ENCODE results near the gene NAALADL2. TPM values are rescaled to one million over a fixed set of nuclear protein-coding genes. Genes with fewer than 3 reads are reported as not detected.

The NAALADL2 gene
- total and polyA plus RNA-seq, 2 donors (not counting 3 experiments of a cell fraction or from before 2014, with no cell fraction given), result 1.1 to 4.0 TPM

DNA sequence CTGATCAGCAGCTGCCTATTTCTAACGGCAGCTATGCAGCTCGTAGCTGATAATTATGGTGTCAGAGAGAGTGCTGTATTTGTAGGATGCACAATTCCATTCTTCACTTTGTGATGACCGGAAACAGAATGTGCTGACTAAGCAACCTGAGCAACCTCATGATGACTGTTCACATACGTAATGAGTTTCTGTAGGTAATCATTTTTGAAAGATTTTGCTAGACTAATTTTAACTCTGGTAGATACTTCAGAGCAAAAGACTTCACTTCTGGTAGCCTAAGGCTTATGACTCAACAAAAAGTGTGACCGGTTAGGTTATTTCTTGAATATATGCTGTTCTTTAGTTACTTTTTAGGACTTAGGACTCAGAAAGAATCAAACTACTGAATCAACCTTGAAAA lies 567.7 kb downstream of the NAALADL2 start:
- CTCF ChIA-PET, result no interaction called here
- Histone ChIP-seq H3K79me2 (ENCODE audit: control insufficient read depth, insufficient read depth, low read length) (no peaks in the 10 kb centered on the region), H3K27ac (ENCODE audit: insufficient read depth, low read depth, low read length) (no peak overlapping the region), H3K9ac (replicated peaks; ENCODE audit: extremely low read depth, insufficient read depth, low read length) (no peak overlapping the region), H2AFZ (ENCODE audit: low read depth, low read length) (no peak overlapping the region), H4K20me1 (replicated peaks; ENCODE audit: control insufficient read depth, extremely low read depth, insufficient read depth, low read length) (no peaks in the 10 kb centered on the region), H3K27me3 (ENCODE audit: control insufficient read depth in 2 of 2, insufficient read depth in 2 of 2, low read length in 2 of 2) (no peaks in the 10 kb centered on the region), H3K9me3 (replicated peaks; ENCODE audit: control insufficient read depth, insufficient read depth, low read length) (no peaks in the 10 kb centered on the region), H3K4me2 (ENCODE audit: insufficient read depth, low read length) (no peak overlapping the region), H3K4me3 (replicated peaks in 1 of 3; ENCODE audit: insufficient read depth in 1 of 3, low read depth in 1 of 3, low read length in 3 of 3) (no peak overlapping the region), H3K36me3 (ENCODE audit: control insufficient read depth in 2 of 2, extremely low read depth in 1 of 2, insufficient read depth in 2 of 2, low read length in 2 of 2) (no peaks in the 10 kb centered on the region), H3K4me1 (ENCODE audit: control insufficient read depth, extremely low read depth, insufficient read depth, low read length) (no peaks in the 10 kb centered on the region), H3K9me1 (replicated peaks; ENCODE audit: control insufficient read depth, extremely low read depth, insufficient read depth, low read length) (no peaks in the 10 kb centered on the region)
- intact Hi-C loops (cut with micrococcal nuclease) (no loop called here), dilution Hi-C loops (cut with MboI; ENCODE audit: extremely low pct_ligation_motif_present, low sequenced_read_pairs) (no loop called here)
- no peak for FAIRE-seq
- POLR2A ChIA-PET, result no interaction called here
- TF ChIP-seq MYC (IDR thresholded peaks at IDR 0.05; ENCODE audit: low read depth, low read length) (no peak), JUN (IDR thresholded peaks at IDR 0.05; ENCODE audit: borderline replicate concordance, insufficient read depth, insufficient read length, low read depth) (no peak), GATA2 (IDR thresholded peaks at IDR 0.05; ENCODE audit: insufficient read depth, insufficient read length, low read depth, low read length) (no peak), FOS (IDR thresholded peaks at IDR 0.05; ENCODE audit: borderline replicate concordance, insufficient read depth, low read length) (no peak), POLR2A (IDR thresholded peaks at IDR 0.05; ENCODE audit: low read depth, low read length) (no peak), POLR2AphosphoS5 (IDR thresholded peaks at IDR 0.05; ENCODE audit: insufficient read depth, low read depth, low read length) (no peak), EZH2 (IDR thresholded peaks at IDR 0.05; ENCODE audit: borderline replicate concordance, low read depth, low read length, severe bottlenecking) (no peak)
- TF ChIP-seq, protein P1, sequence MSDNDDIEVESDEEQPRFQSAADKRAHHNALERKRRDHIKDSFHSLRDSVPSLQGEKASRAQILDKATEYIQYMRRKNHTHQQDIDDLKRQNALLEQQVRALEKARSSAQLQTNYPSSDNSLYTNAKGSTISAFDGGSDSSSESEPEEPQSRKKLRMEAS (IDR thresholded peaks at IDR 0.05; ENCODE audit: insufficient read depth, insufficient read length), result no peak
- TF ChIP-seq, protein P2, sequence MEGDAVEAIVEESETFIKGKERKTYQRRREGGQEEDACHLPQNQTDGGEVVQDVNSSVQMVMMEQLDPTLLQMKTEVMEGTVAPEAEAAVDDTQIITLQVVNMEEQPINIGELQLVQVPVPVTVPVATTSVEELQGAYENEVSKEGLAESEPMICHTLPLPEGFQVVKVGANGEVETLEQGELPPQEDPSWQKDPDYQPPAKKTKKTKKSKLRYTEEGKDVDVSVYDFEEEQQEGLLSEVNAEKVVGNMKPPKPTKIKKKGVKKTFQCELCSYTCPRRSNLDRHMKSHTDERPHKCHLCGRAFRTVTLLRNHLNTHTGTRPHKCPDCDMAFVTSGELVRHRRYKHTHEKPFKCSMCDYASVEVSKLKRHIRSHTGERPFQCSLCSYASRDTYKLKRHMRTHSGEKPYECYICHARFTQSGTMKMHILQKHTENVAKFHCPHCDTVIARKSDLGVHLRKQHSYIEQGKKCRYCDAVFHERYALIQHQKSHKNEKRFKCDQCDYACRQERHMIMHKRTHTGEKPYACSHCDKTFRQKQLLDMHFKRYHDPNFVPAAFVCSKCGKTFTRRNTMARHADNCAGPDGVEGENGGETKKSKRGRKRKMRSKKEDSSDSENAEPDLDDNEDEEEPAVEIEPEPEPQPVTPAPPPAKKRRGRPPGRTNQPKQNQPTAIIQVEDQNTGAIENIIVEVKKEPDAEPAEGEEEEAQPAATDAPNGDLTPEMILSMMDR (IDR thresholded peaks at IDR 0.05; ENCODE audit: extremely low read depth in 1 of 2, insufficient read depth in 1 of 2, low read depth in 1 of 2, low read length in 2 of 2), result no peak
- no peak for DNase-seq (ENCODE audit: low read depth, low spot score)
- no TSS peak for BruUV-seq (replicated peaks)

Measured in endothelial cell of umbilical vein (primary cell).